Stimulated activated CD4-positive, alpha-beta T cell treated with anti-CD3 and anti-CD28 coated beads, Interleukin-1b, Interleukin-23, amount 100 ng/mL, for 24 hours (primary cell): ENCODE data around the gene TTC19.

Experiments
- DNase-seq, 4 experiments: peaks; one replicate each; pipeline ENCODE4 v3.0.0-alpha.2; 2020; ENCODE audit warnings: low read depth in 4 of 4, low spot score in 1 of 4

TTC19 gene, protein sequence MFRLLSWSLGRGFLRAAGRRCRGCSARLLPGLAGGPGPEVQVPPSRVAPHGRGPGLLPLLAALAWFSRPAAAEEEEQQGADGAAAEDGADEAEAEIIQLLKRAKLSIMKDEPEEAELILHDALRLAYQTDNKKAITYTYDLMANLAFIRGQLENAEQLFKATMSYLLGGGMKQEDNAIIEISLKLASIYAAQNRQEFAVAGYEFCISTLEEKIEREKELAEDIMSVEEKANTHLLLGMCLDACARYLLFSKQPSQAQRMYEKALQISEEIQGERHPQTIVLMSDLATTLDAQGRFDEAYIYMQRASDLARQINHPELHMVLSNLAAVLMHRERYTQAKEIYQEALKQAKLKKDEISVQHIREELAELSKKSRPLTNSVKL

DNA sequence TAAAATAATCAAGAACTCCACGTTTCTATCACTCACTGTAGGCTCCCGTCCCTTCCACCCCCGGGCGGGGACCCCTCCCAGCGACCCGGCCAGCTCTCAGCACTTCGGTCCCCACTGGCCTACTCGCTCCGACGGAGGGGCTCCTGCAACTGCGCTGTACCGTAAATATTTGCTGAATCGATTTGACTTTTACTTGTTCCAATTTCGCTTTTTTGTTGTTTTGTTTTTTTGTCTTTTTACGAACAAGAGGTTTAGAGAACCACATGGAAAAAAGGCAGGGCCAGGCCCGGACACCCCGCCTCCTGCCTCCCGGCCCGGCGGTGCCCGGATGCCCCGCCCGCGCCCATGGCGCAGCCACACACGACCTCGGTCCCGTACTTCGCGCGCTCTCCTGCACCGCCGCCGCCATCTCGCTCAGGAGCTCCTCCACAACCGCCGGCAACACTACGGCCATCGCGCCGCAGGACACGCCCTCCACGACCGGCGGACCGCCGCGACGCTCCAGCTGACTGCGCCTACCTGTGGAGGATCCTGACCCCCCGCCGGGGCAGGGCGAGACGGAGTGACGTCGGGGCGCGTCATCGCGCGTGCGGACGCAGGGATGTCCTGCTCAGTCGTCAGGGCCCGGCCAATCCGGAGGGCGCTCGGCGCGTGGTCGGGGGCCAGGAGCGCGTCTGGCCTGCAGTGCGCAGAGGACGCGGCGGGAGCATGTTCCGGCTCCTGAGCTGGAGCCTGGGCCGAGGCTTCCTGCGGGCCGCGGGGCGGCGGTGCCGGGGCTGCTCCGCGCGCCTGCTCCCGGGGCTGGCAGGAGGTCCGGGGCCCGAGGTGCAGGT, at the start of gene TTC19, which contains the start of gene ZSWIM7:
Gene TTC19 (plus strand): TSS at position 684 of the 833 bp plus-strand sequence. CDS start 25 bp downstream, at position 709.
Gene ZSWIM7 (minus strand): TSS at position 564 of the 833 bp plus-strand sequence. CDS start 110 bp downstream, at position 454.
- DNase-seq = peak; percentile 77 to 94 (median 84)

DNA sequence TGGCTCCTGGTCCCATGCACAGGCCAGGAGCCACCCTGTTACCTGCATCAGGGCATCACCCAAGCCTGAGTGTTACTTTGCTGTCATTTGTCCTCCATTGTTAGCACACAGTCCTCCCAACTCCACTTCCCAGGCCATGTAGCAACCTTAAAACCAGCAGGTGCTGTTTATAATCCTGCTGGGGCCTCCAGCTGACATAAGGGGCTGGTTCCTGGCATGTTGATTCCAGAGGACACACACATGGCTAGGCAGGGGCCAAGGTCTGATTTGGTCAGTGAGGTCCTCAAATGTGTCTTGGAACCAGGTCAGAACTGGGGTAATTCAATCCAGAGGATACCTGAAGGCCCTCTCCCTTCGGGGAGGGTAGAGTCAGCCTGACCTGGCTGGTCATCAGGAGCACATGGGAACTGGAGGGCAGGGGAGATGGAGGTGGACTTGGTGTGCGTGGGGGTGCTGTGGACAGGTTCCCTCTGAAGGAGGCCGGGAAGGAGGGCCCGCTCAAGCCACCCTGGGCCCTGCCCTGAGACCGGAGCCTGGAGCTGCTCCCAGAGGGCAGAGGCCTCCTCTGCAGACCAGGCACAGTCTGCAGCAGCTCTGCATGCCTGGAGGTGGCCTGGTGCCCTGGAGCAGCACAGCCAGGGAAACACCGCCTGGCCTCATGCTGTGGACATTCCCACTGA, 48.1 kb upstream of the TTC19 start:
- DNase-seq = no peak

DNA sequence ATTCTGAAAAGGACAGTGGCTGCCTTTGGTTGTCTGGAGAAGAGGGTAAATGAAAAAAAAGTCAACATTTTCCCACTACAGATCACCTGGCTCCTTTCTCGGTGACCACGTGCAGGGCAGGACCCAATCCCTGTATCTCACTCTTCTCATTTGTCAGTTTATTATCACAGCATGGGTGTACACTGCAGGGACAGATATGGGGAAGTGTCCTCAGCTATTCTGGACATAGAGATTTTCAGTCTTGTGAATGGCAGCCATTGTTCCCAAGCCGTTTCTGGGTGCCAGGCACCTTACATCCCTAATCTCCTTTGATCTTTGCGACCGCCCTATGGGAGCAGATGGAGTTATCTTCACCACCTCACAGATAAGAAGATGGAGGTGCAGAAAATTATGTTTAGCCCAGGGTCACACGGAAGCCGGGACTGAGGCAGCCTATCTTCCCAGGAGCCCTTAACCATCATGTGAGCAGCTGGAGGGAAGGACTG, 47.5 kb upstream of the TTC19 start:
- no peak for DNase-seq

DNA sequence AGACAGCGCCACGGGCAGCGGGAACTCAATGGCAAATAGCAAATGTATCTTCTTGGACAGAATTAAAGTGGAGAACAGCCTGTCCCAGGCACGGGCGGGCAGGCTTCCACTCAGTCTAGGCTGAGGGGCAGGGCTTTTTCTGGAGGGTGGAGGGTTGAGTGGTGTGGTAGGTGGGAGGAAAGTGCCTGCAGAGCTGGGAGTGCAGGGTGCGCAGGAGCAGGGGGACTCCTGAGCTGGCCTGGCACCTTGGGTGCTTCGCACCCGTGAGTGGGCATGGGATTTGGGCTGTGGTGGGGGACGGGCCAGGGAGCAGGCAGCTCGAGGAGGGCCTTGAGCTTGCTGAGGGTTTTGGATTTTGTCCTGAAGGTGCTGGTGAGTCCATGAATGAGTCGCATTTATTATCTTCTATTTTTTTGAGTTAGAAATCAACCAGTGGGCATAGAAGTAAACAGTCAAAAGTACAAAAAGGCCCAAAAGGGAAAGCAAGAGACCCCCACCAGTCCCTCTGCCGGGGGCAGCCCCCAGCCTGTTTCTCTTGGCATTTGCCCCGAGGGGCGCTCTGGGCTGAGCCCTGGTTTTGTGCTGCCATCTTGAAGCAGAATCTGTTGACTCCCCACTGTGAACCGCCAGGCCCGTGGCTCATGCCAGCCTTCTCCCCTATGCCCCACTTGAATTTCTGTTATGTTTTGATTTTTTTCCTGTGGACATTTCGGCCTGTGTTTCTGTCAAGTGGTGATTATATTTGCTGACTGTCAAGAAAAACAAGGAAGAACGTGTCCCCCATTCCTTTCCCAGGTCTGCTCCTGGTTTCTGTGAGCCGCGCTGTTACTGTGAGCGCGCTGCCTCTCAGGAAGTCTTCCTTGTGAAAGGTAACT, 46.5 kb upstream of the TTC19 start:
- no peak for DNase-seq

DNA sequence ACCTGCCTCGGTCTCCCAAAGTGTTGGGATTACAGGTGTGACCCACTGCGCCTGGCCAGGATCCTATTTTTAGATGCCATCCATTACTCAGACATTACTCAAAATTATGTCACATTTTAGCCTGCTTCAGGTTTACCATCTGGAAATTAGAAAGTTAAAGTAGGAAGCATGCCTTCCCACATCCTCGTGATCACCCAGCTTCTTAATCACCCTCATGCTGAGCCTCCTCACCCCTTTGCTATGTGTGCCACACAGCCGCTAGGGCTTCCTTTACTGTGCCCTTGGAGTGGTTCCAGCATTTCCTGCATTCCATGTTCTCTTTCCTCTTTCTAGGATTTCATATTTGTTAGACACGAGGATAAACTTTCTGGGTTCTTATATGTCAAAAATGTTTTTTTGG, 45.4 kb upstream of the TTC19 start:
- DNase-seq = no peak

DNA sequence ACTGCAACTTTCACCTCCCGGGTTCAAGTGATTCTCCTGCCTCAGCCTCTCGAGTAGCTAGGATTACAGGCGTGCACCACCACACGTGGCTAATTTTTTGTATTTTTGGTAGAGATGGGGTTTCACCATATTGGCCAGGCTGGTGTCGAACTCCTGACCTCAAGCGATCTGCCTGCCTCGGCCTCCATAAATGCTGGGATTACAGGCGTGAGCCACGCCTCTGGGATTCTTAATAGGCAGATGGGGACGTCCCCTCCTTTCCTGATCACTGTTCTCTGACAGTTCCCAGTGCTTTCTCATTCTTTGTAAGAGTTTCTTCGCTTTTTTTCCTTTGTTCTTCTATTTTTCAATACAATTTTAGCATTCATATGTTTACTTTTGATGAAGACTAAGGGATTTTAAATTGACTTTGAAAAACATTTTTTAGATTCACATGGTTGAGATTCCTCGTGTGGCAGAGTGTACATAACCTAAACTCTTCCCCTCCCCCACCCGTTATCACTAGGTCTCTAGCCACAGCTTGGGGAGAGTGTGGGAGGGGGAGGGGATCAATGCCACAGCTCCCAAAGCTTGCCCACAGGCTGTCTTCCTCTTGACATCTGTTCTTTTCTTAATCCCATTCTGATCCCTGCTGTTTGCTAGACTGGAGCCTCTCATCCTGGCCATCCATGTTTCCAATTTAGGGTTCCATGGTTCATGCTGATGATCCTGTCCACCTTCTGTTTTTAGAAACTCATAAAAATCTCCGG, 43.7 kb upstream of the TTC19 start:
- DNase-seq = no peak

DNA sequence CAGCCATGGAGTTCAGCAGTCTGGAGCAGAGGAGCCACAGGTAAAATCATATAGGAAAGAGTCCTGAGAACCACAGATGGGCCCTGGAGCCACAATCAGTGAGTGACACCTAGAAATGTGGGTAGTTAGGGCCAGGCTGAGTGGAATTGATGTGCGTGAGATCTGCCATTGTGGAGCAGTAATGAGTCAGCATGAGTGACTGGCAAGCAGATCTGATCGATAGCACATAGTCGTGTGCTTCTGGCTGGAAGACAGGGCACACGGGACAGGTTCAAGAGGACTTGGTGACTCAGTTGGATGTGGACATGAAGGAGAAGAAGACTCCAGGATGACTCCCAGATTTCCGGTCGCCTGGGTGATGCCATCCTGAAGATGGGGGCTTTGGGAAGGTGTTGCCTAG, 42.4 kb upstream of the TTC19 start:
- peak in 1 of 4 experiments; percentile 16 for DNase-seq

DNA sequence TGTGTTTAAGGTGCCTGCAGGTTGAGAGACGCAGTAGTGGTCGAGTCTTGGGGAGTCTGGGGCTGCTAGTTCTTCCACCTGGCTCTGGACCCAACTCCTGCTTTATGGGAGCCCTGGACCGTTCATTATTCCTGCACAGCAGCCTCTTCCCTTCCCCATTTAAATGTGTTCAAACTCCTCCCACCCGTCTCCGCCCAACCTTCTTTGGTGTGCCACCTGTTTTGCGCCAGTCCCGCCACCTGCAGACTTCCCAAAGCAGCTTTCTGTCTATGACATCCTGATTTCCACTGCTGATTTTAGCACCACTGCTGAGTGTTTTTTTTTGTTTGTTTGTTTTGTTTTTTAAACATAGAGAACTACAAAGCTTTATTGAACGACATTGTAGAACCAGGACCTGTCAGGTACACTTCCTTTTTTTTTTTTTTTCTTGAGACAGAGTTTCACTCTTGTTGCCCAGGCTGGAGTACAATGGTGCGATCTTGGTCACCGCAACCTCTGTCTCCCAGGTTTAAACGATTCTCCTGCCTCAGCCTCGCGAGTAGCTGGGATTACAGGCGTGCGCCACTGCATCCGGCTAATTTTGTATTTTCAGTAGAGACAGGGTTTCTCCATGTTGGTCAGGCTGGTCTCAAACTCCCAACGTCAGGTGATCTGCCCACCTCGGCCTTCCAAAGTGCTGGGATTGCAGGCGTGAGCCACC, 41.9 kb upstream of the TTC19 start:
- no peak for DNase-seq

DNA sequence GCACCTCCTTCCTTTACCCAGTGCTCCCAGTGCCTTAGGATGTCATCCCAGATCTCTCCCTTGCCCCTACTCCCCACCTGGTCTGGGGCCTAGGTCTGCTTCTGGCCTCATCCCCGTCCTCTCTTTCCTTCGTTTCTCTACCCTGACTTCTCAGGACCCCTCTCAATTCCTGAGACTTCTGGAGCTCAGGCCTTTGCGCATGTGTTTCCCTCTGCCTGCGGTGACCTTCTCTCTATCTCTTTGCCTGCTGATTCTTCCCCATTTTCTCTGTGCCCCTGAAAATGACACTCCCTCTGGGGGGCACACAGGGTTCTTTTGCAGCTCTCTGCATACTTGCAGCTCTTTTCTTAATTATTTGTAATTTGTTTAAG, 41.2 kb upstream of the TTC19 start:
- no peak for DNase-seq

DNA sequence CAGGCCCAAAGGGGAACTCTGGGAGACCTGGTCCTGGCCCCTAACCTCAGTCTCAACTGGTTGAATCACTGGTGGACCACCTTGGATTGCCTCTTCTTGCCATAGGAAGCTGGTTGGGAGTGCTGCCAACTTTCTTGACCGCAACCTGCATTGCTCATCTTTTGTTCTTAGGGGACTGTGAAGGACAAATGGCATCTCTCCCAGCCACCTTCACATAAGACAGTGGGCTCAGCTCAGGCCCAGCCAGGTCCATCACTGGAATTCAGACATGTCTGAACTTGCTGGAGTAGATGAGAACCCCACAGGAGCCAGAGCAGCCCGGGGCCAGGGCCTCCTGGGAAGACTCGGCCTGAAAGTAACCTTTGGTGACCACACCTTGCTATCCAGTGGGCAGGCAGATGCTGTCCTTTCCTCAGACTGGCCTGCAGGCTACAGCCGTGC, 35.9 kb upstream of the TTC19 start:
- DNase-seq = no peak

DNA sequence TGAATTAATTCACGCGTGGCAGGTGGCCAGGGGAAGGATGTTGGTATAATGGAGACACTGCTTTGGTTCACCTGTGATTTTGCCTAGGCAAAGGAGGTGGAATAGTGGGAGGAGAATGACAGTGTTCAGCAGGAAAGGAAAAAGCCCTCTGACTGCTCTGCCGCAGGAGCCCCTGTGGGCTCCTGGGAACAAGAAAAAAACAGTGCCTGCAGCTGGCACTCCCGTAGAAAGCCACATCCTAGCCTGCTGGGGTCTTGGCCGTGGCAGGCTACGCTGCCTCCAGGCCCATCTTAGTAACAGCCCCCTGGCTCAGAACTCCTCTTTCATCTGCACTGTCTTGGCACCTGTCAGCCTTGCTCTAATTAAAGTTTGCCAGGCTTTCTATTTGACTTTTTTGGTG, 34.1 kb upstream of the TTC19 start:
- no peak for DNase-seq

DNA sequence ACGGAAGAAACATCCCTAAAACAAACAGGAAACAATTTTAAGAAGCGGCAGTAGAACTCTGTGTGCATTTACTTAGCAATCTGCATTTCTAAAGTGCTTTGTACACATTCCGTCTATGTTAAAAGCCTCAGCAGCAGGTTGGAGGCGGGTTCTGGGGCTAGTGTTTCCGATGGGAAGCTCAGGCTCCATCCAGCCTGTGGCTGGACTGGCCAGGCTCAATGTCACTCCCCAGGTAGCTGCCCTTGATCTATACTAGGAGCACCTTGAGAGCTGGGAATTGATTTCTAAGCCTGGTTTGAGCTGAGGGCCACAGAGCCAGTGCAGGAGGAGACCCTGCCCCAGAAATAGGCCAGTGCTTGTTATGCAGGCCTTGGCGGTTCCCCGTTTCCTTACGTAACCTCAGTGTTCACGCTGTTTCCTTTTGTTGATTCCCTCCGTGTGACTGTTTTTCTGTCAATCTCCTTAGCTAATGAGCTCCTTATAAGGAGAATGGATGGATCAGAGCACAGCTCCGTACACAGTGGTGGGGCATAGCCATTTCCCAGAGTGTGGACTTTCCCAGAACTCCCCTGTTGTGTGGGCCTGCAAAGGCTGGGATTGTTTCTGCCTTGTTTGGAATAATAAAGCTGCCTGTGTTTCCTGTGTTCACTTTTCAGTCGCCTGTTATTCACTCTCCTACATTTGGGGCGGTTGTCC, 33.3 kb upstream of the TTC19 start:
- no peak for DNase-seq

DNA sequence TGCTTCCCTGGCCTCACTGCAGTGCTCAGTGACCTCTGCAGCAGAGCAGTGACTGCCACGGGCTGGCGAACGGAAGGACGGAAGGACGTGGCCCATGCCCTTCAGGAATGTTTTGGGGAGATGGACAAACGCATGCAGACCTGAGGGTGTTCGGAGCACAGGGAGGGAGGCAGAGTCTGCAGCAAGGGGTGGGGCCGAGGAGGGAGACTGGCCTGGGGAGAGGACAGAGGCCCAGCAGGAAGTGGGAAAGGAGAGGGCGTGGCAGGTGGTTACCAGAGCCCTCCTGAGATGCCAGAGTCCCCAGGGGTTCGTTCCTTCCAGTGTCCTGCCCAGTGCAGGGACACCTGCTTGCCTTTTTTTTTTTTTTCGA, 32.8 kb upstream of the TTC19 start:
- no peak for DNase-seq

DNA sequence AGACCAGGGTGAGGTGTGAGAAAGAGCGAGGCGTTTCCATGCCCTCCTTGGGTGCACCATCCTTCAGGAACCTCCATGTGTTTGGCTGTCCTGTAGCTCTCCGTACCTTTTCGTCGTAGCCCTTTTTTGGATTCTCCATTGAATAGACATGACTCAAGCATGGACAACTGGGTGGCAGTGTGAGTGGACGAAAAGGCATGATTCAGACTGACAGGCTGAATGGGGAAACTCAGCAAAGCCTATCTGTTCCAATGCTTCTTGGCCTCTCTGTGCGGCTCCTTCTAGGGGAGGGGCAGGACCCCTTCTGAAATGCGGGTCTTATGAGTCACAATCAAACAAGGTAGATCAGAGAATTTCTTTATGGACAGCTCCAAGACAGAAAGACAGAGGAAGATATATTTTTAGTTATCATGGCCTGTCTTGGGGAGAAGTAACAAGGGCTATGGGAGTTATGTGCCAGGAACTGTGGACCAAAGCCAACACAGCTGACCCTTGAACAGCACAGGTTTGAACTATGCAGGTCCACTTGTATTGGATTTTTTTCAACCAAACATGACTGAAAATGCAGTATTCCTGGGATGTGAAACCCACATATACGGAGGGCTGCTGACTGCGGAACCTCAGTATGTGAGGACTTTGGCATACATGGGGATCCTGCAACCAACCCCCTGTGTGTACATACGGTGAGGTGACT, 31.8 kb upstream of the TTC19 start:
- DNase-seq = no peak

DNA sequence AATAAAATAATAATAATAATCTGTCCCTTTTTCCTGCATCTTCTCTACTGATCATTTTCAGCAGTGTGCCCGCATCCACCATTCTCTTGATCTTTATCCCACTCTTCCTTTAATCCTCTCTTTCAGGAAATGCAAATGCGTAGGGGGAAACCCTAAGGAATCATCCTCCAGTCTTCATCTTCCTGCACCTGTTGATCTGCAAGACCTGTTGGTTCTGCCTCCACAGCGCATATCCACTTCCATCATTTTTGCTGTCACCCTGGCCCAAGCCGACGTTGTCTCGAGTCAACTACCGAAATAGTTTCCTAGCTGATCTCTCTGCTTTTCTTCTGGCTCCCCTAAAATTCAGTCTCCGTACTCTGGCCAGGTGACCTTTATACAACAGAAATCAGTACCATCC, 30.2 kb upstream of the TTC19 start:
- no peak for DNase-seq

DNA sequence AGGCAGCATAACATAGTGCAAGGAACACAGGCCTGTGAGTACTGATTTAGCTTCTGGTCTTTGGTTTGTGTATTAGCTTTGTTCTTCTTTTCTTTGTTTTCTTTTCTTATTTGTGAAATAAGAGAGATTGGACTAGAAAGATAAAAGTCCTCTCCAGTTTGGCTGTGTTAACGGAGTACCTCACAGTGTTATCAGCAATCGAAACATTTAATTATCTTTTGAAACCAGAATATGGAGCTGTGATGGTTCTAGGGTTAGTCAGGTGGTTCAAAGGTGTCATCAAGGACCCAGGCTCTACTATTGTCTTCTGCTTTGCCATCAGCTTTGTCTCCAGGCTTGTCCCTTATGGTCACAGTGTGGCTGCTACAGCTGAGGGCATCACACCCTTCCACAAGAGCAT, 29.1 kb upstream of the TTC19 start:
- DNase-seq = no peak

DNA sequence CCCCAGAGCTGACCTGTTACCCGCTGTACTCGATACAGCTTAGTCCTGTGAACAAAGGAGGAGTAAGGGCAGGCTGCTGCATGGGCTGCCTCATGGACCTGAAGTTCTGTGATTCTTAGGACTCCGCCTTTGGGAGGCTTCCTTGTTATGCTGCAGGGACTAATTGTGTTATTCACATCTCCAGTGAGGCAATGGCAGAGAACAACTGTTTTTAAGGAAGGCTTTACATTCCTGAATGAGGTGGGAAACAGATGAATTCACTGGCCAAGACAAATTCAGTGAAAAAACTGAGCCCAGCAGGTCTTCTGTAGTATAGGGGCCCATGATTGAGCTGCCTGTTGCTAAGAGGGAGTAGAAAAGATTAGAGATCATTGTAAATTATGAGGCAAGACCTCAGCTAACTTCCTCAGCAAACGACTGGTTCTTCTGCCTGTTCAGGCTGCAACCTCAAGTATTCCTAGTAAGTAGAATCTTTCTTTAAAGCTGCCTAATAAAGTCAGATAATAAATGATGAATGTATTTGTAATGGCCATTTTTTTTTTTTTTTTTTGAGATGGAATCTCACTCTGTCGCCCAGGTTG, 28.4 kb upstream of the TTC19 start:
- no peak for DNase-seq

DNA sequence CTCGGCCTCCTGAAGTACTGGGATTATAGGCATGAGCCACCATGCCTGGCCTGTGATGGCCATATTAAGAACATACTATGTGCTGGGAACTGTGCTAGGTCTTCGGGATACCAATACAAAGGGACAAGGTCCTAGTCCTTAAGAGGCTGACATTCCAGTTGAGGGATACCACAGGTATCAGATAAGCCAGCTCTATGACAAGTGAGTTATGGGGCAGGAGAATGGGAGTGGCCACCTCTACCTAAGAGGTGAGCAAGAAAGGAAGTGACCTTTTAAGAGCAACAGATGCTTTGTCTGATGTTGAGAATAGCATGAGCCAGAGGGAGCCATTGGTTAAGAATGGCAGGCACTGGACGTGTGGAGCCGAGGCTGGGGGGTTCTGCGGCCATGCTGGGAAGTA, 27.7 kb upstream of the TTC19 start:
- DNase-seq = no peak
